ENCODE data around the gene FLG. TPM values are rescaled to one million over a fixed set of nuclear protein-coding genes. Genes with fewer than 3 reads are reported as not detected.

Gene FLG
- total RNA-seq, 1 experiment from 2014 or later, result not detected

DNA sequence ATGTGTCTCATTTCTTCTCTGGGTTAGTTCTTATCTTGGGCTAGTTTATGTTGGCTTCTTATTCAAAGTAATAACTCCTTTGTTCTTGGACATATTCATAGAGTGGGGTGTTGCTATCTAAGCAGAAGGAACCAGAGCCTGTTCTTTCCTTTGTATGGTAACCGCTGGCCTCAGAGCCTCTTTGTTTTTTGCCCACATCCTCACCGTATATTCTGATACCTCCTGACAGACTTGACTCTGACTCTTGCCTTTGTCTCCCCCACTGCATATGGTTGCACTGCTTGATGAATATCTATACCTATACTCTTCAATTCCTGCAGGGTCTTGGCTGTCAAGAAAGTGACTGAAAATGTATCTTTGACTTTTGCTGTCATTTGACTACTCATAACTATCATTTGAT, 24.6 kb upstream of the FLG start:
- DNase-seq (ENCODE audit: low spot score) (no peak), ATAC-seq (no peak)
- POLR2A ChIA-PET, result no interaction called here
- no peak overlapping the region for H3K27ac Mint-ChIP-seq
- peaks cover 32% of the 10 kb centered on the region for H3K27me3 Mint-ChIP-seq (ENCODE audit: low read depth)
- H3K4me3 Mint-ChIP-seq, result no peak overlapping the region
- CTCF ChIA-PET, result no interaction called here
- no peak for TF ChIP-seq HMGA2 (CRISPR knock-in tag; IDR thresholded peaks at IDR 0.05)
- TF ChIP-seq NFYB (CRISPR knock-in tag; conservative IDR thresholded peaks at IDR 0.05; ENCODE audit: low read depth), result no peak
- TF ChIP-seq, protein P1, sequence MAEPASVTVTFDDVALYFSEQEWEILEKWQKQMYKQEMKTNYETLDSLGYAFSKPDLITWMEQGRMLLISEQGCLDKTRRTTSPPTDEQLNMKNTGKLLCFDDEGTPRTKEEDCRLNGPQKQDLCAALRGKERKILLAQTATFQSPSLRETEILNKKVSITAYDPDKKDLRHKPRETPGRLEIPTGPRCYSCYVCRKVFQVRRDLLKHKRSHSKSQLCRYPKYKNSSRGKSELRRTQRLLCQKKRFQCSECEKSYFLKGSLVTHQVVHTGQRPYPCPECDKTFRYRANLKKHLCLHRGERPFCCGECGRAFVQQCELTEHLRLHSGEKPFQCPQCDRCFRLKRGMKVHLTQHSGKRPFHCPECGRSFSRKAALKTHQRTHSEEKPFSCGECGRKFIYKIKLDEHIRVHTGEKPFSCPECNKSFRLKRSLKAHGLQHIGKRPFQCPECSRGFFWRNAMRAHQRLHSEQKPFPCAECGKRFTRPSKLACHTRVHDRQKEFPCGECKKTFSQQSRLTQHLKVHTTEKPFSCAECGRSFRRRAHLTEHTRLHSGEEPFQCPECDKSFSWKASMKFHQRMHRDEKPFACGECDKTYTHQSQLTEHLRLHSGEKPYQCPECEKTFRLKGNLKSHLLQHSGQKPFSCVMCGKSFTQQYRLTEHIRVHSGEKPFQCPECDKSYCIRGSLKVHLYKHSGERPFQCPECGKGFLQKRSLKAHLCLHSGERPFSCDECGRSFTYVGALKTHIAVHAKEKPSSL (CRISPR knock-in tag; conservative IDR thresholded peaks at IDR 0.05), result no peak
- no peak for TF ChIP-seq RELA (CRISPR knock-in tag; IDR thresholded peaks at IDR 0.05; ENCODE audit: borderline replicate concordance)
- TF ChIP-seq JUN (CRISPR knock-in tag; IDR thresholded peaks at IDR 0.05), result no peak
- no peak for TF ChIP-seq ZSCAN18 (CRISPR knock-in tag; IDR thresholded peaks at IDR 0.05)
- TF ChIP-seq SP1 (CRISPR knock-in tag; conservative IDR thresholded peaks at IDR 0.05), result no peak
- TF ChIP-seq, protein P2, sequence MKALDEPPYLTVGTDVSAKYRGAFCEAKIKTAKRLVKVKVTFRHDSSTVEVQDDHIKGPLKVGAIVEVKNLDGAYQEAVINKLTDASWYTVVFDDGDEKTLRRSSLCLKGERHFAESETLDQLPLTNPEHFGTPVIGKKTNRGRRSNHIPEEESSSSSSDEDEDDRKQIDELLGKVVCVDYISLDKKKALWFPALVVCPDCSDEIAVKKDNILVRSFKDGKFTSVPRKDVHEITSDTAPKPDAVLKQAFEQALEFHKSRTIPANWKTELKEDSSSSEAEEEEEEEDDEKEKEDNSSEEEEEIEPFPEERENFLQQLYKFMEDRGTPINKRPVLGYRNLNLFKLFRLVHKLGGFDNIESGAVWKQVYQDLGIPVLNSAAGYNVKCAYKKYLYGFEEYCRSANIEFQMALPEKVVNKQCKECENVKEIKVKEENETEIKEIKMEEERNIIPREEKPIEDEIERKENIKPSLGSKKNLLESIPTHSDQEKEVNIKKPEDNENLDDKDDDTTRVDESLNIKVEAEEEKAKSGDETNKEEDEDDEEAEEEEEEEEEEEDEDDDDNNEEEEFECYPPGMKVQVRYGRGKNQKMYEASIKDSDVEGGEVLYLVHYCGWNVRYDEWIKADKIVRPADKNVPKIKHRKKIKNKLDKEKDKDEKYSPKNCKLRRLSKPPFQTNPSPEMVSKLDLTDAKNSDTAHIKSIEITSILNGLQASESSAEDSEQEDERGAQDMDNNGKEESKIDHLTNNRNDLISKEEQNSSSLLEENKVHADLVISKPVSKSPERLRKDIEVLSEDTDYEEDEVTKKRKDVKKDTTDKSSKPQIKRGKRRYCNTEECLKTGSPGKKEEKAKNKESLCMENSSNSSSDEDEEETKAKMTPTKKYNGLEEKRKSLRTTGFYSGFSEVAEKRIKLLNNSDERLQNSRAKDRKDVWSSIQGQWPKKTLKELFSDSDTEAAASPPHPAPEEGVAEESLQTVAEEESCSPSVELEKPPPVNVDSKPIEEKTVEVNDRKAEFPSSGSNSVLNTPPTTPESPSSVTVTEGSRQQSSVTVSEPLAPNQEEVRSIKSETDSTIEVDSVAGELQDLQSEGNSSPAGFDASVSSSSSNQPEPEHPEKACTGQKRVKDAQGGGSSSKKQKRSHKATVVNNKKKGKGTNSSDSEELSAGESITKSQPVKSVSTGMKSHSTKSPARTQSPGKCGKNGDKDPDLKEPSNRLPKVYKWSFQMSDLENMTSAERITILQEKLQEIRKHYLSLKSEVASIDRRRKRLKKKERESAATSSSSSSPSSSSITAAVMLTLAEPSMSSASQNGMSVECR (CRISPR knock-in tag; IDR thresholded peaks at IDR 0.05; ENCODE audit: borderline replicate concordance), result no peak
- TF ChIP-seq, protein P3, sequence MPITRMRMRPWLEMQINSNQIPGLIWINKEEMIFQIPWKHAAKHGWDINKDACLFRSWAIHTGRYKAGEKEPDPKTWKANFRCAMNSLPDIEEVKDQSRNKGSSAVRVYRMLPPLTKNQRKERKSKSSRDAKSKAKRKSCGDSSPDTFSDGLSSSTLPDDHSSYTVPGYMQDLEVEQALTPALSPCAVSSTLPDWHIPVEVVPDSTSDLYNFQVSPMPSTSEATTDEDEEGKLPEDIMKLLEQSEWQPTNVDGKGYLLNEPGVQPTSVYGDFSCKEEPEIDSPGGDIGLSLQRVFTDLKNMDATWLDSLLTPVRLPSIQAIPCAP (CRISPR knock-in tag; IDR thresholded peaks at IDR 0.05), result no peak
- TF ChIP-seq CREB1 (CRISPR knock-in tag; IDR thresholded peaks at IDR 0.05), result no peak
- TF ChIP-seq TCF7 (CRISPR knock-in tag; IDR thresholded peaks at IDR 0.05; ENCODE audit: low read depth), result no peak
- TF ChIP-seq ZNF263 (CRISPR knock-in tag; IDR thresholded peaks at IDR 0.05; ENCODE audit: low read depth), result no peak
- no peak for TF ChIP-seq USF2 (CRISPR knock-in tag; IDR thresholded peaks at IDR 0.05)
- TF ChIP-seq OVOL2 (CRISPR knock-in tag; IDR thresholded peaks at IDR 0.05; ENCODE audit: borderline replicate concordance), result no peak
- TF ChIP-seq PRRX2 (CRISPR knock-in tag; IDR thresholded peaks at IDR 0.05), result no peak
- TF ChIP-seq, protein P4, sequence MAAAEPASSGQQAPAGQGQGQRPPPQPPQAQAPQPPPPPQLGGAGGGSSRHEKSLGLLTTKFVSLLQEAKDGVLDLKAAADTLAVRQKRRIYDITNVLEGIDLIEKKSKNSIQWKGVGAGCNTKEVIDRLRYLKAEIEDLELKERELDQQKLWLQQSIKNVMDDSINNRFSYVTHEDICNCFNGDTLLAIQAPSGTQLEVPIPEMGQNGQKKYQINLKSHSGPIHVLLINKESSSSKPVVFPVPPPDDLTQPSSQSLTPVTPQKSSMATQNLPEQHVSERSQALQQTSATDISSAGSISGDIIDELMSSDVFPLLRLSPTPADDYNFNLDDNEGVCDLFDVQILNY (CRISPR knock-in tag; IDR thresholded peaks at IDR 0.05), result no peak
- TF ChIP-seq TEAD1 (CRISPR knock-in tag; IDR thresholded peaks at IDR 0.05), result no peak
- no peak for TF ChIP-seq CREM (CRISPR knock-in tag; IDR thresholded peaks at IDR 0.05)
- TF ChIP-seq MYBL2 (CRISPR knock-in tag; IDR thresholded peaks at IDR 0.05), result no peak
- TF ChIP-seq ZNF416 (CRISPR knock-in tag; IDR thresholded peaks at IDR 0.05), result no peak
- peaks cover 23% of the 10 kb centered on the region for H3K9me3 Mint-ChIP-seq
- no peaks in the 10 kb centered on the region for H3K4me1 Mint-ChIP-seq
- H3K36me3 Mint-ChIP-seq, result peaks cover 24% of the 10 kb centered on the region

All from WTC11 (cell line).